IMR-90 (cell line): Measurements from ENCODE around the gene NPW. TPM values are rescaled to one million over a fixed set of nuclear protein-coding genes. Genes with fewer than 3 reads are reported as not detected.

Source experiments
- ATAC-seq: fragments of 200-7000 bp; cut with Tn5 transposase; 2 replicates; pipeline ENCODE4 v1.9.1; 2020; ENCODE audit warnings: low read depth, mild to moderate bottlenecking, moderate library complexity
- BruUV-seq: library from RNA; stranded (reverse); fragments of 400-500 nt; replicated peaks from 2 replicates; lab custom pipeline; 2021; lab: Mats Ljungman, UMichigan
- CTCF ChIA-PET: fragments of 300-600 bp; formaldehyde crosslinking; extraction: SDS; loops from one replicate; lab custom pipeline; 2021; ENCODE audit warnings: antibody characterized with exemption; lab: Yijun Ruan, JAX
- POLR2A ChIA-PET: fragments of 300-600 bp; sonication (Branson Sonifier 250); formaldehyde crosslinking; loops from one replicate; lab custom pipeline; 2022; ENCODE audit warnings: antibody characterized with exemption; ENCODE audit not compliant: unreplicated experiment; lab: Charles Lee
- DNase-seq: peaks from one replicate; pipeline ENCODE4 v3.0.0; 2013
- H2AFZ ChIP-seq: replicated peaks from 2 replicates; pipeline ENCODE3; 2013; ENCODE audit warnings: low read length, mild to moderate bottlenecking; ENCODE audit not compliant: poor library complexity
- H2AK5ac ChIP-seq: 2 replicates; pipeline ENCODE4 v1.6.1; 2013; ENCODE audit warnings: low read depth, low read length, inconsistent platforms
- H2AK9ac ChIP-seq: replicated peaks from 2 replicates; pipeline ENCODE3; 2013; ENCODE audit warnings: mild to moderate bottlenecking, low read depth, low read length, moderate library complexity; ENCODE audit not compliant: poor library complexity
- H2BK120ac ChIP-seq: 2 replicates; pipeline ENCODE4 v1.6.1; 2013; ENCODE audit warnings: low read depth, low read length, inconsistent platforms
- H2BK15ac ChIP-seq: 3 replicates; pipeline ENCODE4 v1.6.1; 2013; ENCODE audit warnings: low read depth, low read length, inconsistent platforms
- H2BK20ac ChIP-seq: 2 replicates; pipeline ENCODE4 v1.6.1; 2013; ENCODE audit warnings: low read depth, mild to moderate bottlenecking, inconsistent platforms, low read length, moderate library complexity
- H2BK5ac ChIP-seq: 2 replicates; pipeline ENCODE4 v1.6.1; 2013; ENCODE audit warnings: mild to moderate bottlenecking, low read depth, low read length, inconsistent platforms; ENCODE audit not compliant: poor library complexity, severe bottlenecking
- H3K14ac ChIP-seq: replicated peaks from 2 replicates; pipeline ENCODE4 v1.6.1; 2013; ENCODE audit warnings: low read depth, low read length, inconsistent platforms
- H3K18ac ChIP-seq: 2 replicates; pipeline ENCODE4 v1.6.1; 2013; ENCODE audit warnings: low read depth, low read length, control low read depth
- H3K23ac ChIP-seq: 2 replicates; pipeline ENCODE4 v1.6.1; 2013; ENCODE audit warnings: low read depth, low read length, inconsistent platforms
- H3K27ac ChIP-seq: 2 replicates; pipeline ENCODE4 v1.5.1; 2013; ENCODE audit warnings: mild to moderate bottlenecking, control low read depth, low read length; ENCODE audit not compliant: insufficient read depth
- H3K27me3 ChIP-seq: 2 replicates; pipeline ENCODE4 v1.6.1; 2013; ENCODE audit warnings: low read length; ENCODE audit not compliant: control insufficient read depth, insufficient read depth
- H3K36me3 ChIP-seq: 2 replicates; pipeline ENCODE4 v1.6.1; 2013; ENCODE audit warnings: low read length, mixed read lengths; ENCODE audit not compliant: control insufficient read depth, insufficient read depth
- H3K4ac ChIP-seq: 2 replicates; pipeline ENCODE4 v1.6.1; 2013; ENCODE audit warnings: low read depth, low read length, inconsistent platforms
- H3K4me1 ChIP-seq: 2 replicates; pipeline ENCODE4 v1.6.1; 2013; ENCODE audit warnings: low read length, mixed read lengths; ENCODE audit not compliant: control insufficient read depth, insufficient read depth
- H3K4me2 ChIP-seq: 2 replicates; pipeline ENCODE4 v1.6.1; 2013; ENCODE audit warnings: low read depth, mild to moderate bottlenecking, control low read depth, low read length, moderate library complexity
- H3K4me3 ChIP-seq: 2 replicates; pipeline ENCODE4 v1.5.1; 2013; ENCODE audit warnings: low read depth, mild to moderate bottlenecking, control low read depth, low read length, moderate library complexity; ENCODE audit not compliant: insufficient read depth
- H3K56ac ChIP-seq: 2 replicates; pipeline ENCODE4 v1.6.1; 2013; ENCODE audit warnings: low read length, inconsistent platforms; ENCODE audit not compliant: insufficient read depth; ENCODE audit errors: extremely low read depth
- H3K79me1 ChIP-seq, 2 experiments: 2 replicates each; pipeline ENCODE4 v1.6.1; 2013; ENCODE audit warnings: low read length in 2 of 2, inconsistent platforms in 1 of 2, low read depth in 1 of 2
- H3K9ac ChIP-seq: 2 replicates; pipeline ENCODE4 v1.6.1; 2013; ENCODE audit warnings: low read depth, low read length, control low read depth
- H3K9me1 ChIP-seq: 2 replicates; pipeline ENCODE4 v1.6.1; 2013; ENCODE audit warnings: low read length, inconsistent platforms; ENCODE audit not compliant: insufficient read depth
- H3K9me3 ChIP-seq: 2 replicates; pipeline ENCODE4 v1.6.1; 2013; ENCODE audit warnings: low read length; ENCODE audit not compliant: control insufficient read depth, insufficient read depth
- H4K20me1 ChIP-seq: 2 replicates; pipeline ENCODE4 v1.6.1; 2013; ENCODE audit warnings: low read length, inconsistent platforms; ENCODE audit not compliant: insufficient read depth
- H4K5ac ChIP-seq: 2 replicates; pipeline ENCODE4 v1.6.1; 2013; ENCODE audit warnings: mild to moderate bottlenecking, low read depth, low read length, control low read depth
- H4K8ac ChIP-seq, 2 experiments: 2 replicates each; pipeline ENCODE4 v1.6.1; 2013; ENCODE audit warnings: low read depth in 2 of 2, low read length in 2 of 2, control low read depth in 1 of 2, inconsistent platforms in 1 of 2
- H4K91ac ChIP-seq: 2 replicates; pipeline ENCODE4 v1.6.1; 2013; ENCODE audit warnings: low read depth, low read length, inconsistent platforms; ENCODE audit not compliant: insufficient read depth
- USF2 ChIP-seq: fragments of 150-350 bp; IDR thresholded peaks from 2 replicates; pipeline ENCODE4 v1.6.1; 2017; ENCODE audit warnings: mild to moderate bottlenecking, antibody characterized with exemption, low read length, low read depth
- WGBS, 2 experiments: methylation state at CpG; one replicate each; pipeline versions ENCODE4 v1.1.5 to v1.1.7; 2013; ENCODE audit warnings: missing lambda C conversion rate in 2 of 2; ENCODE audit not compliant: insufficient read length in 1 of 2; ENCODE audit errors: extremely low coverage in 2 of 2; 5-methylcytosine and 5-hydroxymethylcytosine counted together
- dilution Hi-C: fragments of 300-500 bp; cut with HindIII; formaldehyde crosslinking; loops from one replicate; pipeline ENCODE4 v1.14.3; 2018; ENCODE audit warnings: low sequenced_read_pairs; ENCODE audit not compliant: unreplicated experiment
- in situ Hi-C: fragments of 300-500 bp; cut with MboI; formaldehyde crosslinking; loops from 3 replicates; pipeline ENCODE4 v1.14.3; 2019; ENCODE audit warnings: low sequenced_read_pairs, inconsistent platforms, mixed read lengths
- intact Hi-C: fragments of 100-400 bp; cut with micrococcal nuclease; formaldehyde crosslinking; loops from 2 replicates; pipeline ENCODE4 v1.10.0; 2022
- polyA plus RNA-seq, 3 experiments: library from polyadenylated mRNA; depleted of rRNA; stranded (reverse); fragments of >200 nt; gene quantifications; 2 replicates each; pipeline ENCODE4 v1.2.3, GENCODE V29; 2012; ENCODE audit warnings: low replicate concordance in 1 of 3
- total RNA-seq: library from RNA; depleted of rRNA; stranded (reverse); fragments of >200 nt; gene quantifications from 2 replicates; pipeline ENCODE4 v1.2.3, GENCODE V29; 2012

The NPW gene
- total and polyA plus RNA-seq, 2 of the 4 experiments (the other 2 are of a cell fraction), result 0.18 to 2.0 TPM

DNA sequence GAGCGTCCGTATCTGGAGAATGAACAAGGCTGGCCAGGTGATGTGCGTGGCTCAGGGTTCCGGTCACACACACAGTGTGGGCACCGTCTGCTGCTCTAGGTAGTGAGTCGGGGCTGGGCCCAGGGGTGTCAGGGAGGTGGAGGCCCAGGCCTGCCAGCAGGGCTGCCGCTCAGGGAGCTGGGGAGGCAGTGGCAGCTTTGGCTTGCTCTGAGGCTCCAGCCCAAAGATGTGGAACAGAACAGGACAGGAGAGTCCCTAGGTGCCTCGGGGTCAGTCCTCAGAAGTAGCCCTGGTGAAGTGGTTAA, 43.4 kb upstream of the NPW start:
- Histone ChIP-seq H3K4me2 (no peak overlapping the region), H3K27ac (no peak overlapping the region), H3K9me3 (no peaks in the 10 kb centered on the region), H3K4ac (no peak overlapping the region), H2BK20ac (no peak overlapping the region), H3K9me1 (no peaks in the 10 kb centered on the region), H4K8ac (no peak overlapping the region), H3K14ac (no peak overlapping the region), H3K4me3 (no peak overlapping the region), H2BK120ac (no peak overlapping the region), H2AK9ac (no peak overlapping the region), H2BK15ac (no peak overlapping the region), H2BK5ac (no peak overlapping the region), H4K5ac (no peak overlapping the region), H3K9ac (no peak overlapping the region), H3K18ac (no peak overlapping the region), H3K27me3 (peaks cover 15% of the 10 kb centered on the region; the same call in 1 of the 2 replicates), H4K20me1 (no peaks in the 10 kb centered on the region; the same call in 1 of the 2 replicates), H3K56ac (no peak overlapping the region), H3K4me1 (peaks cover 3% of the 10 kb centered on the region; the same call in 1 of the 2 replicates), H3K36me3 (peaks cover 48% of the 10 kb centered on the region), H2AK5ac (no peak overlapping the region), H2AFZ (peak overlapping the region; percentile 21), H4K91ac (no peak overlapping the region), H3K23ac (no peak overlapping the region), H3K79me1 (peaks cover 0 to 26% of the 10 kb centered on the region in 2 experiments; a peak in 3 of 4 replicates)
- ATAC-seq, result no peak
- dilution Hi-C loops, result no loop called here
- ChIA-PET CTCF (no interaction called here), POLR2A (no interaction called here)
- intact Hi-C loops, result no loop called here
- no peak for DNase-seq
- BruUV-seq, result no TSS peak
- 98% methylated on average over 5 of the region's 8 CpGs; no CpG with 5 or more reads in 1 of the 2 experiments for WGBS, 2 experiments
- in situ Hi-C loops, result no loop called here
- no peak for TF ChIP-seq USF2
